ENCODE measurements around the gene MED1. TPM values are rescaled to one million over a fixed set of nuclear protein-coding genes. Genes with fewer than 3 reads are reported as not detected.
A peak's percentile ranks its signal among the peaks of the same experiment; 100 is the strongest.
"Not testable (repeated sequence)": the region's sequence is repeated elsewhere in the genome, so short reads cannot be mapped to it uniquely, and the experiment has no call there.

MED1 gene, protein sequence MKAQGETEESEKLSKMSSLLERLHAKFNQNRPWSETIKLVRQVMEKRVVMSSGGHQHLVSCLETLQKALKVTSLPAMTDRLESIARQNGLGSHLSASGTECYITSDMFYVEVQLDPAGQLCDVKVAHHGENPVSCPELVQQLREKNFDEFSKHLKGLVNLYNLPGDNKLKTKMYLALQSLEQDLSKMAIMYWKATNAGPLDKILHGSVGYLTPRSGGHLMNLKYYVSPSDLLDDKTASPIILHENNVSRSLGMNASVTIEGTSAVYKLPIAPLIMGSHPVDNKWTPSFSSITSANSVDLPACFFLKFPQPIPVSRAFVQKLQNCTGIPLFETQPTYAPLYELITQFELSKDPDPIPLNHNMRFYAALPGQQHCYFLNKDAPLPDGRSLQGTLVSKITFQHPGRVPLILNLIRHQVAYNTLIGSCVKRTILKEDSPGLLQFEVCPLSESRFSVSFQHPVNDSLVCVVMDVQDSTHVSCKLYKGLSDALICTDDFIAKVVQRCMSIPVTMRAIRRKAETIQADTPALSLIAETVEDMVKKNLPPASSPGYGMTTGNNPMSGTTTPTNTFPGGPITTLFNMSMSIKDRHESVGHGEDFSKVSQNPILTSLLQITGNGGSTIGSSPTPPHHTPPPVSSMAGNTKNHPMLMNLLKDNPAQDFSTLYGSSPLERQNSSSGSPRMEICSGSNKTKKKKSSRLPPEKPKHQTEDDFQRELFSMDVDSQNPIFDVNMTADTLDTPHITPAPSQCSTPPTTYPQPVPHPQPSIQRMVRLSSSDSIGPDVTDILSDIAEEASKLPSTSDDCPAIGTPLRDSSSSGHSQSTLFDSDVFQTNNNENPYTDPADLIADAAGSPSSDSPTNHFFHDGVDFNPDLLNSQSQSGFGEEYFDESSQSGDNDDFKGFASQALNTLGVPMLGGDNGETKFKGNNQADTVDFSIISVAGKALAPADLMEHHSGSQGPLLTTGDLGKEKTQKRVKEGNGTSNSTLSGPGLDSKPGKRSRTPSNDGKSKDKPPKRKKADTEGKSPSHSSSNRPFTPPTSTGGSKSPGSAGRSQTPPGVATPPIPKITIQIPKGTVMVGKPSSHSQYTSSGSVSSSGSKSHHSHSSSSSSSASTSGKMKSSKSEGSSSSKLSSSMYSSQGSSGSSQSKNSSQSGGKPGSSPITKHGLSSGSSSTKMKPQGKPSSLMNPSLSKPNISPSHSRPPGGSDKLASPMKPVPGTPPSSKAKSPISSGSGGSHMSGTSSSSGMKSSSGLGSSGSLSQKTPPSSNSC (N-terminal part only)
- 10 to 100 TPM in 2 of 3 donors, 1 to 10 TPM in 1; 5.0 to 13.3 (median 11.7) TPM for polyA plus RNA-seq

GRCh38 chr17:39450847-39451581 lies at the start of gene MED1:
Gene MED1 (minus strand): TSS chr17:39451263. CDS start chr17:39451062, 201 bp downstream.
- 0 to 1% (median 0%) methylated on average over 36 to 37 of the region's 37 CpGs for WGBS, 3 donors
- no peak within 1 kb of the TSS for H3K27ac ChIP-seq (ENCODE audit: low read depth, low read length)

DNA sequence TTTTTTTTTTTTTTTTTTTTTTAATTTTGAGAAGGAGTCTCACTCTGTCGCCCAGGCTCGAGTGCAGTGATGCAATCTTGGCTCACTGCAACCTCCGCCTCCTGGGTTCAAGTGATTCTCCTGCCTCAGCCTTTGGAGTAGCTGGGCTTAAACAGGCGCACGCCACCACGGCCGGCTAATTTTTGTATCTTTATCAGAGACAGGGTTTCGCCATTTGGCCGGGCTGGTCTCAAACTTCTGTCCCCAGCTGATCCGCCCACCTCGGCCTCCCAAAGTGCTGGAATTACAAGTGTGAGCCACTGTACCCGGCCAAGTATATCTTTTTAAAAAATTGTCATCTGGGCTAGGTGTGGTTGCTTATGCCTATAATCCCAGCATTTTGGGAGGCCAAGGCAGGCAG lies 45.9 kb upstream of the MED1 start:
- not testable (repeated sequence) for H3K27ac ChIP-seq (ENCODE audit: low read depth, low read length)
- WGBS, 3 donors, result 91 to 95% (median 92%) methylated on average over 12 of the region's 12 CpGs

DNA sequence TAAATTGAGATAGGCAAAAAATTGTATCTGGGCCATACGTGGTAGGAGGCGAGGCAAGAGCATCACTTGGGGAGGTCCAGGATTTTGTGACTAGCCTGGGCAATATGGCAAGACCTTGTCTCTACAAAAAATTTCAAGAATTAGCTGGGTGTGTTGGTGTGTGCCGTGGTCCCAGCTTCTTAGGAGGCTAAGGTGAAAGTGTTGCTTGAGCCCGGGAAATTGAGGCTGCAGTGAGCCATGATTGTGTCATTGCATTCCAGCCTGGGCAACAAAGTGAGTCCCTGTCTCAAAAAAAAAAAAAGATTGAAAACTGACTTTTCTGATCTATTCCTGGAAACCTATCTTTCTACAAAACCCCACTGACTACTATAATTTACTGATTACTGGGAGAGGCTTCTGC lies 36.9 kb upstream of the MED1 start:
- H3K27ac ChIP-seq (ENCODE audit: low read depth, low read length), result no peak overlapping the region
- WGBS, 3 donors, result 95 to 96% (median 96%) methylated on average over 4 of the region's 4 CpGs

- not testable (repeated sequence) for H3K27ac ChIP-seq (ENCODE audit: low read depth, low read length)
Measured at GRCh38 chr17:39487490-39487889, 36.4 kb upstream of the MED1 start.

DNA sequence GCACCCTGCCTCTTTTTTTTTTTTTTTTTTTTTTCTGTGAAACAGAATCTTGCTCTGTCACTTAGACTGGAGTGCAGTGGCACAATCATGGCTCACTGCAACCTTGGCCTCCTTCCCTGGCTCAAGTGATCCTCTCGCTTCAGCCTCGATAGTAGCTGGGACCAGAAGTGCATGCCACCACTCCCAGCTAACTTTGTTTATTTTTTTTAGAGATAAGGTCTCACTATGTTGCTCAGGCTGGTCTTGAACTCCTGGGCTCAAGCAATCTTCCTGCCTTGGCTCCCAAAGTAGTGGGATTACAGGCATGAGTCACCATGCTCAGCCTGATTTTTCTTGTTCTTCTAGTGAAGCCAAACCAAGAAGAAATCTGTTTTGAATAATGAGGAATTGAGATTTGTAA lies 35.2 kb upstream of the MED1 start:
- 37 to 84% (median 81%) methylated on average over 2 of the region's 2 CpGs for WGBS, 3 donors
- no peak overlapping the region for H3K27ac ChIP-seq (ENCODE audit: low read depth, low read length)

More at GRCh38 chr17:39487490-39487889, 36.4 kb upstream of the MED1 start:
- WGBS, 3 donors, result 77 to 100% (median 98%) methylated on average over 3 of the region's 3 CpGs

GRCh38 chr17:39485555-39485954 lies 34.5 kb upstream of the MED1 start:
- WGBS, 3 donors, result 82 to 100% (median 88%) methylated on average over 5 of the region's 5 CpGs
- no peak overlapping the region for H3K27ac ChIP-seq (ENCODE audit: low read depth, low read length)

DNA sequence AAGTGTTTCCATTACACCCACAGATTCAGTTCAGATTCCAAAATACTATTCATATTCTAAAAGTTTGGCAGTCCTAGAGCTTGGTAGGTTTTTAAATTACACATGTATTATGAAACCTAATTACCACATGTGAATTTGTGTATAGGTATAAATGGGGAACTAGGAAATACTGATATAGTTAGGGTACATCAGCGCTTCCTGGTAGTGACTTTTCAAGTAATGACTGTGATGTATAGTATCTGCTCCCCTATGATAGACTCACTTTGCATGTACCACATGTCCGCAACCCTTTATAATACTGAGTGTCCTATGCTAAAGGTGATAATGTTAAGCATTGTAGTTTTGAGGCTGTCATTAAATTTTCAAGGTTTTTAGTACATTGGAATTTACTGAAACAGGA lies 33.1 kb upstream of the MED1 start:
- no peak overlapping the region for H3K27ac ChIP-seq (ENCODE audit: low read depth, low read length)
- WGBS, 3 donors, result 90 to 98% (median 94%) methylated on average over 2 of the region's 2 CpGs

GRCh38 chr17:39483506-39483905 lies 32.4 kb upstream of the MED1 start:
- WGBS, 3 donors, result 97 to 99% (median 99%) methylated on average over 6 of the region's 6 CpGs
- H3K27ac ChIP-seq (ENCODE audit: low read depth, low read length), result no peak overlapping the region

GRCh38 chr17:39479631-39480030 lies 28.6 kb upstream of the MED1 start:
- 91 to 95% (median 92%) methylated on average over 8 of the region's 8 CpGs for WGBS, 3 donors
- H3K27ac ChIP-seq (ENCODE audit: low read depth, low read length), result not testable (repeated sequence)

DNA sequence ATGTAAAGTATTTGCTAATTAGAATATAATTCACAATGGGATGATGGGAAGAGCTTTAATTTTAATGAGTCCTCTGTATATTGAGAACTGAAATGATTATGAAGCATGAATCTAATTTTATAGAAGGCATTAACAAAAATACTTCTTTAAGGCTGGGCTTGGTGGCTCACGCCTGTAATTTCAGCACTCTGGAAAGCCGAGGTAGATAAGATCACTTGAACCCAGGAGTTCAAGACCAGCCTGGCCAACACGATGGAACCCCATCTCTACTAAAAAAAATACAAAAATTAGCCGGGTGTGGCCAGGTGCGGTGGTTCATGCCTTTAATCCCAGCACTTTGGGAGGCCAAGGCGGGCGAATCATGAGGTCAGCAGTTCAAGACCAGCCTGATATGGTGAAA lies 22.2 kb upstream of the MED1 start:
- WGBS, 3 donors, result 87 to 96% (median 93%) methylated on average over 7 of the region's 7 CpGs
- H3K27ac ChIP-seq (ENCODE audit: low read depth, low read length), result no peak overlapping the region

GRCh38 chr17:39468610-39469009 lies 17.5 kb upstream of the MED1 start:
- not testable (repeated sequence) for H3K27ac ChIP-seq (ENCODE audit: low read depth, low read length)
- WGBS, 3 donors, result 95 to 97% (median 96%) methylated on average over 11 of the region's 11 CpGs

DNA sequence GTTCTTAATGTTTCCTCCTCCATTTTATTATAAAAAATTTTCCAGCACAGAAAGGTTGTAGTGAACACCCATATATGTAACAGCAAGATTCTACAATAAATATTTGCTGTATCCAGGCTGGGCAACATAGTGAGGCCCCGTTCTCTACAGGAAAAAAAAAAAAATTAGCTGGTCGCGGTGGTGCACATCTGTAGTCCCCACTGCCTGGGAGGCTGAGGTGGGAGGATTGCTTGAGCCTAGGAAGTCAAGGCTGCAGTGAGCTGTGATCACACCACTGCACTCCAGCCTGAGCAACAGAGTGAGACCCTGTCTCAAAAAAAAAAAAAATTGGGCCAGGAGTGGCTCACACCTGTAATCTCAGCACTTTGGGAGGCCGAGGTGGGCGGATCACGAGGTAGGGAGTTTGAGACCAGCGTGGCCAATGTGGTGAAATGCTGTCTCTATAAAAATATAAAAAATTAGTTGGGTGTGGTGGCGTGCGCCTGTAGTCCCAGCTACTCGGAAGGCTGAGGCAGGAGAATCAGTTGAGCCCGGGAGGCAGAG lies 13.6 kb upstream of the MED1 start:
- H3K27ac ChIP-seq (ENCODE audit: low read depth, low read length), result not testable (repeated sequence)
- 83 to 88% (median 85%) methylated on average over 11 of the region's 11 CpGs for WGBS, 3 donors

DNA sequence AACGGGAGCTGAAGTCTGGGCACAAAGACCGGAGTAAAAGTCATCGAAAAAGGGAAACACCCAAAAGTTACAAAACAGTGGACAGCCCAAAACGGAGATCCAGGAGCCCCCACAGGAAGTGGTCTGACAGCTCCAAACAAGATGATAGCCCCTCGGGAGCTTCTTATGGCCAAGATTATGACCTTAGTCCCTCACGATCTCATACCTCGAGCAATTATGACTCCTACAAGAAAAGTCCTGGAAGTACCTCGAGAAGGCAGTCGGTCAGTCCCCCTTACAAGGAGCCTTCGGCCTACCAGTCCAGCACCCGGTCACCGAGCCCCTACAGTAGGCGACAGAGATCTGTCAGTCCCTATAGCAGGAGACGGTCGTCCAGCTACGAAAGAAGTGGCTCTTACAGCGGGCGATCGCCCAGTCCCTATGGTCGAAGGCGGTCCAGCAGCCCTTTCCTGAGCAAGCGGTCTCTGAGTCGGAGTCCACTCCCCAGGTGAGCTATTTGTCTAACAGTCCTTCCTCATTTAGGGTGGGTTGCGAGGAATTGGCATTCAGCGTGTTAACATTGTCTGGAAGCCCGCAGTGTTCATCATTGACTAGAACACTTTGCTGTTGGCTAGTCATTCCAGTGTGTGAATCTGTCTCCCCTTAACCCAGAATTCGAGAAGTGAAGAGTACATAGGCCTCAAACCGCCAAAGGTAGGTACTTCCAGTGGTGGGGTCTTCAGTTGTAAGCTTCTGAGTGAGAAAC lies 11.7 kb upstream of the MED1 start:
- WGBS, 3 donors, result 1% methylated on average over 28 of the region's 28 CpGs
- H3K27ac ChIP-seq (ENCODE audit: low read depth, low read length), result no peak overlapping the region

- peak overlapping the region; percentile 98 for H3K27ac ChIP-seq (ENCODE audit: low read depth, low read length)
- 0% methylated on average over 33 to 34 of the region's 34 CpGs for WGBS, 3 donors
Measured at GRCh38 chr17:39461926-39462569, 11.0 kb upstream of the MED1 start.

DNA sequence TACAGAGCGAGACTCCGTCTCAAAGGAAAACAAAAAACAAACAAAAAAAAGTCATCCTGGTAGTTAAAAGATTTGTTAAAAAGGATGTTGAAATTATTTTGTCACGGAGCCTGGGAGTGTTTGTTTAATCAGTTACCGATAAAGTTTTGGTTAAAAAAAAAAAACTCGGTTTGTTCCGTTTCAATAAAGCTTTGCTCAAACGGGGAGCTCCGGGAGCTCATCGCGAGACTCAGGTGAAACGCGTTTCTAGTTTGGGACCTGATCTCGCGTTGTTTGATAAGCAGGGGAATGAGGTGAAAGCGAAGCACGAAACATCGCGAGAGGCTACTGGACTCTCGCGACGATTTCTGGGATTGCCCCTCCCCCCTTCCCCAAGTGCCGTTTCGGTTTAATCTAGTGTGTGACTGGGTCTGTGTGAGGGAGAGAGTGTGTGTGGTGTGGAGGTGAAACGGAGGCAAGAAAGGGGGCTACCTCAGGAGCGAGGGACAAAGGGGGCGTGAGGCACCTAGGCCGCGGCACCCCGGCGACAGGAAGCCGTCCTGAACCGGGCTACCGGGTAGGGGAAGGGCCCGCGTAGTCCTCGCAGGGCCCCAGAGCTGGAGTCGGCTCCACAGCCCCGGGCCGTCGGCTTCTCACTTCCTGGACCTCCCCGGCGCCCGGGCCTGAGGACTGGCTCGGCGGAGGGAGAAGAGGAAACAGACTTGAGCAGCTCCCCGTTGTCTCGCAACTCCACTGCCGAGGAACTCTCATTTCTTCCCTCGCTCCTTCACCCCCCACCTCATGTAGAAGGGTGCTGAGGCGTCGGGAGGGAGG lies 10.3 kb upstream of the MED1 start, which contains the start of gene CDK12:
CDK12 (plus strand) TSS at position 374 of the 813 bp plus-strand sequence. CDS start 586 bp downstream, outside the sequence.
- 1% methylated on average over 39 to 51 of the region's 51 CpGs for WGBS, 3 donors

GRCh38 chr17:39455919-39456318 lies 4.9 kb upstream of the MED1 start:
- no peak overlapping the region for H3K27ac ChIP-seq (ENCODE audit: low read depth, low read length)
- WGBS, 3 donors, result 73 to 89% (median 82%) methylated on average over 4 of the region's 4 CpGs

More for the DNA sequence above, 10.3 kb upstream of the MED1 start, which contains the start of gene CDK12:
- peak within 1 kb of the TSS; percentile 98 for H3K27ac ChIP-seq (ENCODE audit: low read depth, low read length)

Data from adipose tissue (tissue), 3 donors.